Esophagus squamous epithelium (tissue), 4 donors: ENCODE results near the gene MAP4K4.

ENCODE experiments used
- CTCF ChIP-seq, 6 experiments: fragments of 450-650 bp in 4 of 6; fragments of 200-600 bp in 2 of 6; sonication (generic) in 2 of 6; IDR thresholded peaks; one replicate each; pipeline ENCODE4 v1.5.1; 2016 to 2019; ENCODE audit warnings: antibody characterized with exemption in 6 of 6, mild to moderate bottlenecking in 4 of 6, moderate library complexity in 4 of 6
- POLR2A ChIP-seq, 4 donors: fragments of 450-650 bp; IDR thresholded peaks; one replicate each; pipeline ENCODE4 v1.6.1; 2017; ENCODE audit warnings: antibody characterized with exemption in 4 of 4, mild to moderate bottlenecking in 4 of 4, moderate library complexity in 3 of 4

DNA sequence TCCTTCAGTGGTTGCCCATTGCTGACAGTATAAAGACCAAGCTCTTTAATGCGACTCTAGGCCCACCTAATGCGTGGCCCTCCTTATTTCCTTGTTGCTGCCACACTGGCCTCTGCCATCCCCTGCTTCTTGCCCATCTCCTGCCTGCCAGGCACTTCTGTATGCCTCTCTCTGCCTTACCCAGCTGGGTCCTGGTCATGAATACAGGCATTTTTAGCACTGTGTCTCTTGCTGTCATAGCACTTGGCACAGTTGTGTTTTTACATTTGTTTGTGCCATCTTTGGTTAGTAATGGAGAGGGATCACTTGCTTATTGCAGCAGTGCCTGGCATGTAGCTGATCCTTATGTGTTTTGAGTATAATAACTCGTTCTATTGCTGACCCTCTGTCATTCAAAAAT lies 38.7 kb downstream of the MAP4K4 start:
- no peak for TF ChIP-seq CTCF (IDR thresholded peaks at IDR 0.05)
- no peak for TF ChIP-seq POLR2A (IDR thresholded peaks at IDR 0.05)
